ENCODE data around the gene FAM163B.
"Not testable (repeated sequence)": the region's sequence is repeated elsewhere in the genome, so short reads cannot be mapped to it uniquely, and the experiment has no call there.

Gene FAM163B

DNA sequence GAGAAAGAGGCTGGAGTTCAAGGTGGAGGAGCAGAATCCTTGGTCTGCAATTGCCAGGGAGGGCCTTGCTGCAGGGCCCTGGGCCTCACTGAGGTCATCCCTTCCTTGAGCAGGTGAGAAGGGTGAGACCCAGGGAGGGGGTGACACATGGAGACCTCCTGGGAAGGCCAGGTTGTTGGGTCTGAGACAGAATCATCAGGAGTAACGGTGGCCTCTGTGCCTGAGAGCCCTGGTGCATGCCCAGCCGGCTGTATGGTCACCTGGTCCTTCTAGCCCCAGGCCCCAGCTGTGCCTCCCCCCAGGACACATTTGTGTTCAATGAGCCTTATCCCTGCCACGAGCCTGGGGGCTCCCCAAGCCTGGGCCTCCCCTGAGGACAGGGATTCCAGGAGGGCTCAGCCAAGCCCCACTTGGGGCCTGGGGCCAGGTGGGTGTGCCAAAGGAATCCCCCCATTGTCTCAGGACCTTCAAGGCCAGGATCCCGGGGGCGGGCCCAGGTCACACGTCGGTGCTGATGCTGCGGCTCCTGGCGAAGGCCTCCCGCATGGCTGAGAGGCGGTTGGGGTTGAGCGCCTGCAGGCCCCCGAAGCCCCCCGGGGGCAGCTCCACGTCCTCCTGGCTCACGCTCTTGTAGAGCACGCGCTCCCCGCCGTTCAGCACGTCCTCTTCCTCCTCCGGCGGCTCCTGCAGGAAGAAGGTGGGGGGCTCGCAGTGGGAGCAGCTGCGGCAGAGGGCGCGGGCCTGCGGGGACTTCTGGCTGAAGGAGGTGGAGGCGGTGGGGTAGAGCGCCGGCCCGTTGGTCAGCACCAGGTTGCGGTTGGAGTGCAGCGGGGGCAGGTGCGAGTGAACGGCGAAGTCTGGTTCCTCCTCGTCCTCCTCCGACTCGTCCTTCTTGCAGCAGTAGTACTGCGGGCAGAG lies 30.4 kb downstream of the FAM163B start:
- no peak for DNase-seq

DNA sequence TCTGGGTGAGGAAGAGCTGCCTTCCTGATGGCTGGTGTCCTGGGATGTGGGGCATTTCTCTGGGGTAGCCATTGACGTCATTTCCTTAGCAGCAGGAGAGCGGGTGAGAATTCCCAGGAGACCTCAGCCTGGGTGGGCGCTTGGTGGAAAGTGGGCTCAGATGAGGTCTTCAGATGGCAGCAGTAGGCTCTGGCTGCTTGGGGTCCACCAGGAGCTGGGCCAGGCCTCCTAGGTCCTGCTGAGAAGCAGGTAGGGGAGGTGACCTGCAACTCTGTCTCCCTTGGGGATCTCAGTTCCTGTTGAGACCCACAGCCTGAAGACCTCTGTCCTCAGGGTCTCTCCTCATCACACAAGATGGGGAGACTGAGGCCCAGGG lies 31.5 kb downstream of the FAM163B start:
- DNase-seq = no peak

DNA sequence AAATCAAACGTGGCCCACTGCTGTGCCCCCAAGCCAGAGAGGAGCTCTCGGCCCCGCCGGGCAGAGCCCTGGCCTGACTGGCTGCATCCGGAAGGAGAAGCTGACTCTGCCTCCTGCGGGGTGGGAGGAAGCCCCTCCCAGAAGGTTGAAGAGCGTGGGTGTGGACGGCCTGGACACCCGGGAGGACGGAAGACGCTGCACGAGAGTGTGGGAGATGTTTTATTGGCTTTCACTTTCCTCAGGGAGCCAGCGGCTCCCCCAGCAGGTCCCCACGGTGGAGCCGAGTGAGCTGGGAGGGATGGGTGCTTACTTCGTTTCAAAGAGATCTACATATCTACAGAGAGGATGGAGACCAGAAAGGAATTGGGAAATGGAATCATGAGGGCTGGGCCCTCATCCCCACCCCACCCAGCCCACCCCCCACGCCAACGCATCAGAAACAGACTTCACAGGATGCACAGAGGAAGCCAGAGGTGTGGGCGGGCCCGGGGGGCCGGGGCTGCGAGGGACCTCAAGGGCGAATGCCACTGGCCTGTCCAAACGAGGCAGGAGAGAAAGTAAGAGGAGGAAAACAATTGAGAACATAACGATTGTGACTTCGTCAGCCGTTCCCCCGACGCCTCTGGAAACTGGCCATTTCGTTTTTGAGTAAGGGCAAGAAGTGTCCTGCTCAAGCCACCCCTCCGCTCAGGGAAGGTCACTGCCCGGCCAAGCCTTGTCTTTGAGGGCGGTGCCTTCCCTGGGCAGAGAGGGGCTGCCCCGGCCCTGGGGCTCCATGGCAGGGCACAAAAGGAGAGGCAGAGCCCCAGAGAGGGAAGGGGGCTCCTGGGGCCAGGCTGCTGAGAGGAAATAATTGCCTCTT lies 32.1 kb downstream of the FAM163B start:
- DNase-seq = no peak

DNA sequence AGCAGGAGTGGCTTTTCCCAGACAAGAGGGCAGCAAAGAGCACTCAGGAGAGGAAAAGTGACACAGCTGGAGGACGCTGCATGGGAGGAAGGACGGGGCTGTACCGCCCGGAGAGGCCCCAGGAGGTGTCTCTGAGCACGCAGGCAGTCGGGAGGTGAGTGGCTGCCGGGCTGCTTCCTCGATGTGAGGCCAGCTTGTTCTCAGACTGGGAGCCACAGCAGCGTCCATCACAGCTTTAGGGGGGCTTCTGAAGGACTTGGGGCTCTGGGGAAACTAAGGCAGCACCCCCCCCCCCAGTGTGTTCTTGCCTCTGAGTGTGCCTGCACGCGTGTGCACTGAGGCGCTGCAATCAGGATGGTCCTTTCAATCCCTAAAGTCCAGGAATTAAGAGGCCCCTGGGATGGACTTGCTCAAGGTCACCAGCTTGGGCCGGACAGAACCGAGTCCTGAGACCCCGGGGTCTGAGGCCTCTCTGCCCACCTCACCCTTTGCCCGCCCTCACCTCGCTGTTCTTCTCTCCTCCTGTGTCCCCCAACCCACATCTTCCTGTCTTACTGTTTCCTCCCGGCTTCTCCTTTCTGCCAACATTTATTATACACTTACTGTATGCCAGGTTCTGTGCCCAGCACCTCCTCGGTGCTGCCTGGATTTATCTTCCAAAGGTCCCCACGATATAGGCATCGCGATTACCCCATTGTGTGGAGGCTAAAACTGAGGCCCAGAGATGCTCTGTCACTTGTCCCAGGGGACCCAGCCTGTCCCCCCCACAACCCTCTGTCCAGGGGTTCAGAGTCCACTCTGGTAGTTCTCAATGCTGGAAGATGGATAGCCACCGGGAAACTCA lies 32.9 kb downstream of the FAM163B start:
- DNase-seq = no peak

DNA sequence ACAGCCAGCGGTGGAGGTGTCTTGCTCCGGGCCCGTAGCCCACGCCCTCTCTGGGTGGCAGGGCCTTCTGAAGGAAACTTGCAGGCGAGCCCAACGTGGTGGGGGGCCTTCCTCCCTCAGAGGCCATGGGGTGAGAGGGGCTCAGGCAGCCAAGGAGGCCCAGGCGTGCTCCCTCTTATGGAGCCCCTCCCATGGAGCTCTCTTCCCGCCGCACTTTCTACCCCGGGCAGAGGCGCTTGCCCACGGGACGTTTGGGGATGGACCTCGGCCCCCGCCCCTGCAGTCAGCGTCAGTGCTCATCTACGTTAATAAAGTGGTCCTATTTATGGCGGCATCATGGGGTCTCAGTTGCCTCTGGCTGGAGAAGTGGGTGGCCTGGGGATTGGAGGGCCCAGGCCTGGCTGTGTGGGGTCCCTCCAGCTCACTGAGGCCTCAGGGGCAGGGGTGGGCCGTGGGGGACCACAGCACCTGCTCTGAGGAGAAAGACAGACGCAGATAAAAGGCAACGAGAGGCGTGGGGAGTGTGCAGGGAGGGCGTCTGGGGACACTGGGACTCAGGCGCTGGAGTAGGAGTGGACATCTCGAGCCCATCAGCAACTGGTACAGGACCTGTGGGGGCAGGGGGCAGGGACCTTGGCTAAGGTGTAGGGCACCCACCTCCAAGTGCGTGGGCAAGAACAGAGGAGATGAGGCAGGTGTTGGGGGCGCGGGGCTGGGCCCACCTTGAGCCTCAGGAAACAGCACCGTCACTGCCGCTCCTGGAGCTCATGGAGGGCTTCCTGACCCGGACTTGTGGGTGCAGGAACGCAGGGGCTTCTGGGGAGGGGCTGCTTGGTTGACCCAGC lies 33.8 kb downstream of the FAM163B start:
- no peak for DNase-seq

DNA sequence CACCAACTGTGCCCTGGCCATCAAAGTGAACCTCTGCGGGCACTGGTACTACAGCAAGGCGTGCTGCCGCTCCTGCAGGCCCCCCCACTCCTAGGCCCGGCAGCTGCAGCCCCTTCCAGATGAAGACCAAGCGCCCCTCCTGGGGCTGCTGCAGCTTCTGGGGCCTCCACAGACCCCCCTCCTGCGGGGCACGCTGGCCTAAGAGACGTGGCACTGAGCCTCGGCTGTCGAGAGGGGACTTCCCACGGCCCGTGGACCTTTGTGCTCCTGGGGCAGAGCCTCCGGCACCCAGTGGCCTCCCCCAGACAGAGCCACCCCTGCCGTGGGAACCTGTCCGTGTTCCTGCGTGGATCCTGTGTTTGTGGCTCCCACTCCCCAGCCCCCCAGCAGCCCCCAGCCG lies 34.4 kb downstream of the FAM163B start:
- DNase-seq = no peak

DNA sequence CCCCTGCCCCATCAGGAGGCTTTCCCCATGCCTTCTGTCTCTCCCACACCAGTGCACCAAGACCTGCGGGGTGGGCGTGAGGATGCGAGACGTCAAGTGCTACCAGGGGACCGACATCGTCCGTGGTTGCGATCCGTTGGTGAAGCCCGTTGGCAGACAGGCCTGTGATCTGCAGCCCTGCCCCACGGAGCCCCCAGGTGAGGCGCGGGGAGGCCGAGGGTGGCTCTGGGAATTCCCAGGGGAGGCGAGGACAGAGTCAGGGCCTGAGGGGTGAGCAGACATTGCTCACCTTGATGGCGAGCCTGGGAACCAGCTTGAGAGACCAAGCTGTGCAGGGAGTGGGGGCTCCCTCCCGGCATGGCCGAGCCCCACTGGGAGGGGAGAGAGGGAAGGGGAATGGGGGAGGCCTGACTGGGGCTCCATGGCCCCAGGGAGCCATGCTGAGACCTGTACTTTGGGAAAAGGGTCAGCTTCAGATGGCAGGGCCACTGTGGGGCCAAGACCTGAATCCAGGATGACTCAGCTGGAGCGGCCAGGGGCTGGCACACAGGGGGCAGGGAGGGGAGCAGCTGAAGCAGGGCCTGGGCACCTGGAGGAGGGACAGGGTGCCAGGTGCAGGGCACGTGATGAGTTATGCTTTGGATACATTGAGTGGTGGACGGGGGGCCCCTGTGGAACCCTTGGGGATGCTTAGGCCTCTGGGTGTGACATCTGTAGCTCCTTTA lies 35.2 kb downstream of the FAM163B start:
- DNase-seq = no peak

DNA sequence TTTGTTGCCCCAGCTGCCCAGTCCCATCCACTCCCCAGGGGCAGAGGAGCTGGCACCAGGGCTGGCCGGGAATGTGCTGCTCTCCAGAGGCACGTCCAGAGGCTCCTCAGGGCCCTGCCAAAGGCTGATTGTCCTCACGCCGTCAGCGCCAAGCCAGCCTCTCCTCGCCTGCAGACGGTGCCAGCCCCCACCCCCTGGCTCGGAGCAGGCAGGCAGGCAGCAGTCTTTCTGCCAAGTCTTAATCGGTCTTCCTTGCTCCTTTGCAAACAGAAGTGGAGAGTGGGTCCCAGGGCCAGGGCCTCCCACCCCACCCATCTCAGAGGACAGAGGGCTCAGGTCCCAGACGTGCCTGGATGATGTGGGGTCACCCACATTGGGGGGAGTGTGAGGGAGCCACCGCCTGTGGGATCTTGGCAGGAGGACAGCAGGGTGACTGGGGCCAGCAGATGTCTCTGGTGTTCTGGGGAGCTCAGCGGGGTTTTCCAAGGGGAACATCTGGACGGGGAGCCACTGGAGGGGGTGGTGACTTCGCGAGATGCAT lies 36.3 kb downstream of the FAM163B start:
- DNase-seq = no peak

DNA sequence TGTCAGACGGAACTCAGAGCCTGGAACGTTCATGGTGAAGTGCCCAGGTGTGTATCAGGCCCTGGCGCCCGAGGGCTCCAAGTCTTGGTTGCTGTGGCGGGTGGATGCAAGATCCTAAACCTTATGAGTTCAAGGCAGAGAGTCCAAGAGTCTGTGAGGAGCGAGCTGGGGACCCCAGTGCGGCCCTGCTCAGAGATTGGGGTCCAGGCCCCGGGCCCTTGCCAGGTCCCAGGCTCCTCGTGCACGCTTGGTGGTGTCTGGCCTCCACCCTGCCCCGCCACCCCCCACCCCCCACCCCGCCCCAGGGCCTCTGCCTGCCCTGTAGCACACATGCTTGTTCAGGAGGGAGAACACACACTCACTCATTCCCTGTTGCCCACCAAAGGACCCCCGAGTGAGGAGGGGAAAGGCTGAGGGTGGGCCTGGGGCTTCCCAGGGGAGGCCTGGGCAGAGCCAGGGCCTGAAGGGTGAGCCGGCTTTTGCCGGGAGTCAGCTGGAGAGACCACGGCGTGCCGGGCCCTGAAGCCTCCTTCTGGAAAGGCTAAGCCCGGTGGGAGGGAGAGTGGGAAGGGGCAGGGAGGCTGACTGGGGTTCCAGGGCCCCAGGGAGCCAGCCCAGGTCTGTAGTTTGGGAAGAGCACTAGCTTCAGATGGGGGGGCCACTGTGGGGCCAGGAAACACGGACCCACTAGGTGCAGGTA lies 37.1 kb downstream of the FAM163B start:
- no peak for DNase-seq

DNA sequence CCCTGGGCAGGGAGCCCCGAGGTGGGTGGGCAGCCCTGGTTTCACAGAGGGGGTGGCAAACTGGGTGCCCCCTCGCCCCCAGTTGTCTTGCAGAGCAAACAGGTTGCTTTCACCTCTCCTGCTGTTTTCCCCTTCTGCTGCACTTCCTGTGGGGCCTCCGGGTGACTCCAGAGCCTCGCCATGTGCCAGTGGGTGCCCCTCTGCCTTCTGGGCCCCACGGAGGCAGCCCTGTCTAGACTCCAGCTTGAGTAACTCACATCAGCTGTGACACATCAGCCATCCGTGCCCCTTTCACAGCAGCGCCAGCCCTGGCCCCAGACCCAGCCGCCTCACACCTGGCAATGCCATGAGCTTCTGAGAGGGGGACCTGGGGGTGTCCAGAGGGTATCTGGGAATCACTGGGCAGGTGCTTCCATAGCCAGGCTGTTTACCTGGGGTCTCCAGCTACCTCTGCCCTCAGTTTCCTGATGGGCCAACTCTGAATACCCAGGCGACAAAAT lies 37.7 kb downstream of the FAM163B start:
- no peak for DNase-seq

DNA sequence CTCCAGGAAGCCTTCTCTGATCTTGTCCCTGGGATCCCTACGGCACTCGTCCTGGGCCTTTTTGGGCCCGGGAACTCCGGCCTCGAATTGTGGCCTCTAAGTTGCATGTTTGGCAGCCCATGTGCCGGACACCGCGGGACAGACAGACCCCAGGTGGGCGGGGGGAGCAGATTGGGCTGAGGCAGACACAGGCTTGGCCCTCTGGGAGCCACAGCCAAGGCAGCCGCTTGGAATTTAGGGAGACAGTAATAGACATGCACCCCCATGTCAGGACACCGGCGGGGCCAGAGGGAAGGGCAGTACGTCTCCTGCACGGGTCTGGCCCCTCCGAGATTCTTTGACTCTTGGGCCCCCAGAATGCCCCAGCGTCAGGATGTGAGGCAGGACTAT lies 38.5 kb downstream of the FAM163B start:
- DNase-seq = no peak

DNA sequence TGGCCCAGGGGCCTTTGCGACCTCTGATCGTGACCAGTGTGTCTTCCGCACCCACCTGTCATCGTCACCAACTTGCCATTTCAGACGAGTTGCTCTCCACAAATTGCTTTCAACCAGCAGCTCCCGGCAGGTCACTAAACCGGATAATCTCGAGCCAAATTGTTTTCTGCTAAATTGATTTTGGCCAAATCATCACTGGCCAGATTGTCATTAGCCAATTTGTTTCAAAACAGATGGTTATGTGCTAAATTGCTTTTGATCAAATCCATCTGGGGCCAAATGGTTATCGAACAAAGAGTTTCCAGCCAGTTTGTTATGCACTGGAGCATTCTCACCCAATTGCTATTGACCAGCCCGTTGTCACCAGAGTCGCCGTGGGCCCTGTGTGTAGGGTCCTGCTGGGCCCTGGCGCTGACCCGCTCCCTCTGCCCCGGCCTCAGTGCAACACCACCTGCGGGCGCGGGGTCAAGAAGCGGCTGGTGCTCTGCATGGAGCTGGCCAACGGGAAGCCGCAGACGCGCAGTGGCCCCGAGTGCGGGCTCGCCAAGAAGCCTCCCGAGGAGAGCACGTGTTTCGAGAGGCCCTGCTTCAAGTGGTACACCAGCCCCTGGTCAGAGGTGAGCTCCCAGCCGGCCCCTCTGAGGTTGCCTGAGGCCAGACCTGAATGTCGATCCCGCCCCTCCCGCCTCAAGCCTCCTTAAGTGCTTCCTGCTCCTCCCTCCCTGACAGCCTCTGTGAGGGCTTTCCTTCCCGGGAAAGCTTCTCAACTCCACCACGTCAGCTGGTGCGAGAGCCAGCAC lies 39.1 kb downstream of the FAM163B start:
- DNase-seq = no peak

DNA sequence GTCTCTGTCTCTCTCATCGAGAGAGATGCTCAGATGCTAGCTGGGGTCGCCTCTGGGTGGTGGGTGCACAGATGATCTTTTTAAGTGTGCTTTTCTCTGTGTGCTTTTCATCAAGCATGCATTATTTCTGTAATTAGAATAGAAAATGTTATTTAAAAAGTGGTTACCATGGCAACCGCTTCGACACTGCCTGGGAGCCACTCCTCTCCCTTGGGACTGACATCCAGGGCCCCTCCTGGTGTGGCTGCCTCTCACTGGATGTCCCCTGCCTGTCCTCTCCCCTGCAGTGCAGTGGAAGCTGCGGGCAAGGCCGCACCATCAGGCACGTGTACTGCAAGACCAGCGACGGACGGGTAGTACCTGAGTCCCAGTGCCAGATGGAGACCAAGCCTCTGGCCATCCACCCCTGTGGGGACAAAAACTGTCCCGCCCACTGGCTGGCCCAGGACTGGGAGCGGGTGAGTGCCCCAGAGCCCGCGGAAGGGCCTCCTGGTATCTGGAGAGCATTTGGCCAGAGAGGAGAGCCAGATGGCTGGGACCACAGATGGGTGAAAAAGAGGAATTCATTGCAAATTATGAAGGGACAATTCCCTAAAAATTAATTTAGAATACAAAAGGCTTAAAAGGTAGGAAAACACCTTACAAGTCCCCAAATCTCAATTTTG lies 39.9 kb downstream of the FAM163B start:
- DNase-seq = no peak

DNA sequence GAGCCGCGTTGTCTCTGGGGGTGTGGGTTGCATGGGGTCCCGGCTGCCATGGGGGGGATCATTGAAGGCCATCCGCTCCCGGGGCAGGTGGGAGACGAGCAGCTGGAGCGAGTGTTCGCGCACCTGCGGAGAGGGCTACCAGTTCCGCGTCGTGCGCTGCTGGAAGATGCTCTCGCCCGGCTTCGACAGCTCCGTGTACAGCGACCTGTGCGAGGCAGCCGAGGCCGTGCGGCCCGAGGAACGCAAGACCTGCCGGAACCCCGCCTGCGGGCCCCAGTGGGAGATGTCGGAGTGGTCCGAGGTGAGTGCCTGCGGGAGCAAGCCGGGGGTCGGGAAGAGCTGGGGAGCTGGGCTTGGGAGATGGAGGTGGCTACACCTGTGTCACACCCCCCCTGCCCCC lies 41.0 kb downstream of the FAM163B start:
- DNase-seq = no peak

DNA sequence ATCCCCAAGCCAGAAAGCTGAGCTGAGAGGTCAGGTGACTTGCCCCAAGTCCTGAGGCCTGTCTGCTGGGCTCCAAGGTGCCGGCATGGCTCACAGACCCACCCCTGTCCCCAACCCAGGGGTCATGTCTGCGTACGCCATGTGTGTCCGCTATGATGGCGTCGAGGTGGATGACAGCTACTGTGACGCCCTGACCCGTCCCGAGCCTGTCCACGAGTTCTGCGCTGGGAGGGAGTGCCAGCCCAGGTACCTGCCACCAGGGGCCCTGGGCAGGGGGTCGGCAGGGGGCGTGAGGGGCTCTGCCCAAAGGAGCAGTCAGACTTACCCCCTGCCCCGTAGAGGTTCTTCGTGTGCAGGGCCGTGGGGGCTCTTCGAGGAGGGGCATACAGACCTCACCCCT lies 42.4 kb downstream of the FAM163B start:
- no peak for DNase-seq

DNA sequence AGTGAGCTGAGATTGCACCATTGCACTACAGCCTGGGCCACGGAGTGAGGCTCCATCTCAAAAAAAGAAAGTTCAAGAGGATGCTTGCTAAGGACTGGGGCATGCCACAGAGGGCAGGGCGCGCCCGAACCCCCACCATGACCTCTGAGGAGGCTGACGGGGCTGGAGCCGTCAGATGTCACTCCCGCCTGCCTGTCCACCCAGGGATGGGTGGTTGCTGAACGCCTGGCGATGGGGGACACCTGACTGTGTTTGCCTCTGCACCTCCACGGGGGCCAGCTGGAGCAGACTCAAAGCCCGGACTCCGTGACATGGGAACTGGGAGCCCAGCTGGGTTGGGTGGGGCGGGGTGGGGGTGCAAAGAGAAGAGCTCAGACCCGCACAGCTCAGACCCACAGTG lies 42.8 kb downstream of the FAM163B start:
- no peak for DNase-seq

DNA sequence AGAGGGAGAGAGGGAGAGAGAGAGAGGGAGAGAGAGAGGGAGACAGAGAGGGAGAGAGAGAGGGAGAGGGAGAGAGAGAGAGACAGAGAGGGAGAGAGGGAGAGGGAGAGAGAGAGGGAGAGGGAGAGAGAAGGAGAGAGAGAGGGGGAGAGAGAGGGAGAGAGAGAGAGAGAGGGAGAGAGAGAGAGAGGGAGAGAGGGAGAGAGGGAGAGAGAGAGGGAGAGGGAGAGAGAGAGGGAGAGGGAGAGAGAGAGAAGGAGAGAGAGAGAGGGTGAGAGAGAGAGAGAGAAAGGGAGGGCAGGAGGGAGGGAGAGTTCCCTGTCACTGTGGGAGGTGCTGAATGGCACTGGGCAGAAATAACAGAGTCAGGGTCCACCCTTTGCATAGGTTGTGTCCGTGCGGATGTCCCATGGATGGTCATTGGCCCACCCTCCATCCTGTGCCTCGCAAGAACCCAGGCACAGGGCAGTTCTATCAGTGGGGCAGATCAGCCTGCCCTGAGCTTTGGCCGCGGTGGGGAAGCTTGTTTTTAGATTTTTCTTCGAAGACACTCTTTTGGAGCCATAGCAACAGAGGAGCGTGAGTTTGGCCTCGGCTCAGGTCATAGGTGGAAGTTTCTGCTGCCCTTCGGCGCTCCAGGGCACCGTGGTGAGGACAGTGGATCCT lies 44.6 kb downstream of the FAM163B start:
- no peak for DNase-seq

DNA sequence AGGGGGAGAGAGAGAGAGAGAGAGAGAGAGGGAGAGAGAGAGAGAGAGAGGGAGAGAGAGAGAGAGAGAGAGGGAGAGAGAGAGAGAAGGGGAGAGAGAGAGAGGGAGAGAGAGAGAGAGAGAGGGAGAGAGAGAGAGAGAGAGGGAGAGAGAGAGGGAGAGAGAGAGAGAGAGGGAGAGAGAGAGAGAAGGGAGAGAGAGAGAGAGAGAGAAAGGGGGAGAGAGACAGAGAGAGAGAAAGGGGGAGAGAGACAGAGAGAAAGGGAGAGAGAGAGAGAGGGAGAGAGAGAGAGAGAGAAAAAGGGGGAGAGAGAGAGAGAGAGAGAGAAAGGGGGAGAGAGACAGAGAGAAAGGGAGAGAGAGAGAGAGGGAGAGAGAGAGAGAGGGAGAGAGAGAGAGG lies 45.4 kb downstream of the FAM163B start:
- DNase-seq = not testable (repeated sequence)
